ENCODE measurements around the gene HIC1. TPM values are rescaled to one million over a fixed set of nuclear protein-coding genes. Genes with fewer than 3 reads are reported as not detected.

HIC1 gene
- total RNA-seq, 1 donor from 2014 or later: 42.6 TPM

- Mint-ChIP-seq H3K27me3 (ENCODE audit: low read depth) (no peaks in the 10 kb centered on the region), H3K9me3 (no peaks in the 10 kb centered on the region), H3K27ac (peak overlapping the region; percentile 97), H3K4me3 (ENCODE audit: low read depth) (peak overlapping the region; percentile 68), H3K36me3 (ENCODE audit: low read depth) (peaks cover 79% of the 10 kb centered on the region), H3K4me1 (ENCODE audit: low read depth) (peaks cover 68% of the 10 kb centered on the region)
- DNase-seq (ENCODE audit: low spot score): no peak
- intact Hi-C loops (cut with micrococcal nuclease): loop anchor here (5.0 kb wide), 1 partner anchor 194 kb away; no protein-coding TSS in a partner anchor
Observed at GRCh38 chr17:2068519-2069051, 13.7 kb downstream of the HIC1 start.

DNA sequence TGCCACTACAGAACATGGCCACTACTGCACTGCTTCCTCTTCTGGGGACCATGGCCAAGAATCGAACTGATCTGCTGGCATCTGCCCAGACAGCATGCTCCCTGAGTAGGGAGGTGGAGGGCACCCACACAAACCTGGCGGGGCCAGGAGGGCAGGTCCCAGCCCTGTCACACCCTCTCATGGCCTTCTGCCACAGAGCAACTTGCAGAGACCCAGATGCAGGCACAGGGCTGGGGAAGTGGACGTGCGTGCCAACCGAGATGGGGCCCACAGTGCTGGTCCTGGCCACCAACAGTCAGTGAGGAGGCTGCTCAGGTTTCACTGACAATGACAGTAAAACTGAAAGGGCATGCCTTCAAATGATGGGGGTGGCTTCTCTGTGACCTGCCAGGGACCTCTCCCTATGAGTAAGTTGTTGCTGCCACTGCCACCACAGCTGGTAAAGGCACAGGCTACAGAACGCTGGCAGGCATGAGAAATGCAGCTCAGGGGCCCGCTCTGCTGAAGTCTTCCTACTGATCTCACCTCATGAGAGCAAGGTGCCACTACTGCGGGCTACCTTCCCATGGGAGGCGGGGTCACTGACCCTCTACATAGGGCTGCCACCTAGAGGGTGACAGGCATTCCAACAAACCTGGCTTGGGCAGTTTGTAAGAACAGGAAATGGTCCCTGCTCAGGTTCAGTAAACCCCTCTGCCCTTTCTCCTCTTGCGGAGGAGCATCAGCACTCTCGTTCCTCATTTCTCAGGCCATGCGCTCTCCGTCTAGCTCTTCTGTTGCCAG is 15.5 kb downstream of the HIC1 start:
- Mint-ChIP-seq H3K27ac (peak overlapping the region; percentile 97), H3K4me1 (ENCODE audit: low read depth) (peaks cover 69% of the 10 kb centered on the region), H3K27me3 (ENCODE audit: low read depth) (no peaks in the 10 kb centered on the region), H3K36me3 (ENCODE audit: low read depth) (peaks cover 67% of the 10 kb centered on the region), H3K9me3 (no peaks in the 10 kb centered on the region), H3K4me3 (ENCODE audit: low read depth) (peak overlapping the region; percentile 70)
- intact Hi-C loops (cut with micrococcal nuclease): loop anchor here (1.0 kb wide), 2 partner anchors 16 to 19 kb away; no protein-coding TSS in a partner anchor
- DNase-seq (ENCODE audit: low spot score): peak; percentile 80

DNA sequence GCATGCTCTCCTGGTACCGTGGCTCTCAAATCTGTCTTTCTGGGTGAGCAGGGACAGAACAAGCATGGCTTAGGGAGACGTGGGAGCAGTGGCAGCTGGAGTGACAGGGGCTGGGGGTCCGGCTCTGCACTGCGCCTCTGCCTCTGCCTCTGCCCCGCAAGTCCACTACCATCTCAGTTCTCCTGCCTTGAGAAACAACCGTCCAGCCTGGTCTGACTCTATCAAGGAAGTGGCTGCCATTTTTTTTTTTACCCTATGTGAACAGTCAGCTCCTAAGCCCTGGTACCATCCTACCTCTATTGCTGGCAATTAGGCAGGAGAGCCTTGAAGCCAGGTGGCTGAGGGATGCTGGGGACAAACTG is 16.1 kb downstream of the HIC1 start:
- intact Hi-C loops (cut with micrococcal nuclease): no loop called here
- Mint-ChIP-seq H3K27ac (peak overlapping the region; percentile 79), H3K9me3 (no peaks in the 10 kb centered on the region), H3K36me3 (ENCODE audit: low read depth) (peaks cover 67% of the 10 kb centered on the region), H3K27me3 (ENCODE audit: low read depth) (no peaks in the 10 kb centered on the region), H3K4me1 (ENCODE audit: low read depth) (peaks cover 71% of the 10 kb centered on the region), H3K4me3 (ENCODE audit: low read depth) (peak overlapping the region; percentile 58)
- DNase-seq (ENCODE audit: low spot score): no peak

DNA sequence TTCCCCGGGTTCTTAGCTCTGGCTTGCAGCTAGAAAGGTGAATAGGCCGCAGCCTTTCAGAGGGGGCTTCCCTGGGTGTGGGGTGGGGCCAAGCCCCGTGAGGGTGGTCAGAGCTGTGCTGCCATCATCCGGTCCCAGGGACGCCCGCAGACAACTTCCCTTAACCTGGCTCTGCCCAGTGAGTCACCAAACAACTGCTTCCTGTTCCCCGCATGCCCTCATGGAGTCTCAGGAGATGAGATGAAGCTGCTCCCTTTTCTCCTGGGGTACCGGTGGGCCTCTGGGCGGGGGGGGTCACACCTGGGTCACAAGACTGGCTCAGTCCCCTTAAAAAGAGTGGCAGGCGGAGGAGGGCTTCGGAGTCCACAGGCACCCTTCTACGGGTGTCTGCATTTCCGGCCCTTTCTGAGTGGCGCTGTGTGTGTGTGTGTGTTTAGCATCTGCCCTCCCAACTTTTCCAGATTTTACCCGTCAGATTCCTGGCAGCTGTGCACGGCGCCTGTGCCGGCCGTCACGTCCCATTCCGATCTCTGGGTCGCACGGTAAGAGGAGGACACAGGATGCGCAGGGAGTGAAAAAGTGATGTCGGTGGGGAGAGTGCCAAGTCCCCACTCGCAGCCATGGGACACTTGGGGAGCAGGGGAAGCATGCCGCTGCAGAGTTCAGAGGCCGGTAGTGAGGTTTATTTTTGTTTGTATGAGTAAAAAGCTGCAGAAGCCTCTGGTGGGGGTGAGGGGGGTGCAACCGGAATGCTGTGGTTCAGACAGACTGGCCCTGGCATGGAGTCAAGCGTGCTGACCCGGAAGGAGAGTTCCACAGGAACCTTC is 16.8 kb downstream of the HIC1 start:
- peaks cover 68% of the 10 kb centered on the region for H3K4me1 Mint-ChIP-seq (ENCODE audit: low read depth)
- H3K4me3 Mint-ChIP-seq (ENCODE audit: low read depth): no peak overlapping the region
- DNase-seq (ENCODE audit: low spot score): no peak
- H3K36me3 Mint-ChIP-seq (ENCODE audit: low read depth): peaks cover 67% of the 10 kb centered on the region
- no peaks in the 10 kb centered on the region for H3K9me3 Mint-ChIP-seq
- intact Hi-C loops (cut with micrococcal nuclease): no loop called here
- H3K27ac Mint-ChIP-seq: peak overlapping the region; percentile 79
- no peaks in the 10 kb centered on the region for H3K27me3 Mint-ChIP-seq (ENCODE audit: low read depth)

DNA sequence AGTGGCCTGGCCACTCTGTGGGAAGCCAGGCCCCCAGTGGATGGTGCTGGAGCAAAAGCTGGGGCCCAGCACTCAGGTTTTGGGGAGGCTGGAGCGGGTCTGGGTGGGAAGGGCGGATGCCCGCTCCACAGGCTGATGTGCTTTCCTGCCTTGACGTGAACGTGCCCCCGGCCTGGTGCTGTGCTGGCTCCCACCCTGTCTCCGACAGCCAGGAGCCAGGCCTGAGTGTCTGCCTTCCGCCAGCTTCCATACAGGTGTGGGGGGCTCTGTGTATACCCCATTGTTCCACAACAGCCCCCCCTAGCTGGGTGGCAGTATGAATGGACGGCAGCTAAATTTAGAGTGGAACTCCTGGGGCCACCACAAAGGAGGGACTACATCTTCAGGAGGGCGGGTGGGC is 20.0 kb downstream of the HIC1 start:
- H3K4me3 Mint-ChIP-seq (ENCODE audit: low read depth): no peak overlapping the region
- intact Hi-C loops (cut with micrococcal nuclease): no loop called here
- H3K9me3 Mint-ChIP-seq: no peaks in the 10 kb centered on the region
- DNase-seq (ENCODE audit: low spot score): no peak
- no peak overlapping the region for H3K27ac Mint-ChIP-seq
- H3K27me3 Mint-ChIP-seq (ENCODE audit: low read depth): no peaks in the 10 kb centered on the region
- H3K36me3 Mint-ChIP-seq (ENCODE audit: low read depth): peaks cover 66% of the 10 kb centered on the region
- H3K4me1 Mint-ChIP-seq (ENCODE audit: low read depth): peaks cover 44% of the 10 kb centered on the region

DNA sequence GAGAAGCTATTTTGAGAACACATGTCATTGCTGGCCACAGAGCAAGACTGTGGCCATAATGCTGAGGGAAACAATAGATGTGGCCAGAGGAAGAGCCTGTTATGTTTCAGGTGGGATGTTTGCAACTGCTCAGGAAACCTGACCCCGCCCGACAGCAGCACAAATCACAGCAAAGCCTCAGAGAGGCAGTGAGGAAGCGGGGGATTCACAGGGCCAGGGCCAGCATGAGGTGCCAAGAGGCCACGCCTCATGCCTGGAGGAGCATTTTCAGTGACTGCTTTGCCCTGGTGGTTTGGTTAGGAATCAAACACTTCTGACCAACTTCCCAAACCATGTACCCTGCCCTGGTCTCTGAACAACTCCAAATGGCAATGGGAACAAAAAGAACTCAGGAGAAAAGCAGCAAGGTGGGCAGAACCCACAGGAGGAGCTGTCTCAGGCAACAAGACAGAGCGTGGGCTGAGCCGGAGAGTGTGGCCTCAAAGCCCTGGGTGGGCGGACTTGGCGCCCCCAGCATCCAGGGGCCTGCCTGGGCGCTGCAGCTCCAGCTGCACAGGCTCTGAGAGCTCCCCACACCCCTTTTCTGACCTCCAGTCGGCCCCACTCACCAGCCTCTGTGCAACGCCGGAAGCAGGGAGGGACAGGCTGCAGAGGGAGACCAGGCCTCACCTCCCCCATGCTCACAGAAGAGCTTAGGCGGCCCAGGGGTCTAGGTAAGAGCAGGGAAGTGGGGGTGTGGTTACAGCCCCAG is 20.6 kb downstream of the HIC1 start:
- H3K4me3 Mint-ChIP-seq (ENCODE audit: low read depth): no peak overlapping the region
- intact Hi-C loops (cut with micrococcal nuclease): no loop called here

GRCh38 chr17:2076087-2076984 is 21.4 kb downstream of the HIC1 start:
- Mint-ChIP-seq H3K4me3 (ENCODE audit: low read depth) (no peak overlapping the region), H3K27ac (peak overlapping the region; percentile 28), H3K4me1 (ENCODE audit: low read depth) (peaks cover 35% of the 10 kb centered on the region), H3K36me3 (ENCODE audit: low read depth) (peaks cover 64% of the 10 kb centered on the region), H3K9me3 (no peaks in the 10 kb centered on the region), H3K27me3 (ENCODE audit: low read depth) (no peaks in the 10 kb centered on the region)
- no peak for DNase-seq (ENCODE audit: low spot score)
- intact Hi-C loops (cut with micrococcal nuclease): no loop called here

More for the DNA sequence above, 20.6 kb downstream of the HIC1 start:
- H3K36me3 Mint-ChIP-seq (ENCODE audit: low read depth): peaks cover 64% of the 10 kb centered on the region
- no peaks in the 10 kb centered on the region for H3K27me3 Mint-ChIP-seq (ENCODE audit: low read depth)
- no peaks in the 10 kb centered on the region for H3K9me3 Mint-ChIP-seq
- peaks cover 39% of the 10 kb centered on the region for H3K4me1 Mint-ChIP-seq (ENCODE audit: low read depth)
- DNase-seq (ENCODE audit: low spot score): no peak
- H3K27ac Mint-ChIP-seq: no peak overlapping the region

DNA sequence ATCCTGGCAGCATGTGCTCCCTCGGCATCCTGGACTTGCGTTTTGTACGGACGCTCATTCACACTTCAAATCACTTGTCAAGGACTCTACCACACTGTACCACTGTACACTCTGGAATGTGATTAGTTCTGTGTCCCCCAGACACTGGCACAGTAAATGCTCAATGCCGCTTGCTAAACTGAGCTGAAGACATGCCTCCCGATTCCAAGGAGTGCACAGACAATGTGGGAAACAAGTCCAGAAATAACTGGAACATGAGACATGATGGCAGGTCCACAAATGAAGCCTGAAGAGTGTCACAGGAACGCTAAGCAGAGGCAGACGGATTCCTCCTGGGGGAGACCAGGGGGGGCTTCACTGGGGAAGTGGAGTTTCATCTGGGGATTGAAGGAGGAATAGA is 22.1 kb downstream of the HIC1 start:
- H3K27ac Mint-ChIP-seq: no peak overlapping the region

DNA sequence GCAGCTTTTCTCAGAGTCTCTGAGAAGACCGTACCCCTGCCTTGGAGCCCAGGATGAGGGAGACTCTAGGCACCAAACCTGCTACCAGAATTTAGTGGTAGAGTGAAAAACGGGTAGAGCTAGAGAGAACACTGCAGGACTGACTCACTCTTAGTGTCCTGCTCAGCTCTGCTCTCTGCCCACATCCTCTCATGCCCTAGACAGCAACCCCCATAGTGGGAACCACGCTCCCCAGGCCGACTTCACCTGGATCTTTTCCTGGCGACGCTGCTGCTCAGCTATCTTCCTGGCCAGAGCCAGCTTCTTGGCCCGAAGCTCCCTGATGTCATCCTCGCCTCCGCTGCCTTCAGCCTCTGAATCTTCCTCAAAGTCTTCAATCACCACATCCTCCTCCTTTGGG is 26.7 kb downstream of the HIC1 start:
- intact Hi-C loops (cut with micrococcal nuclease): loop anchor here (10.0 kb wide), 1 partner anchor 53 kb away; no protein-coding TSS in a partner anchor
- H3K9me3 Mint-ChIP-seq: no peaks in the 10 kb centered on the region
- peak overlapping the region; percentile 86 for H3K27ac Mint-ChIP-seq
- DNase-seq (ENCODE audit: low spot score): no peak
- peaks cover 64% of the 10 kb centered on the region for H3K36me3 Mint-ChIP-seq (ENCODE audit: low read depth)
- peak overlapping the region; percentile 27 for H3K4me3 Mint-ChIP-seq (ENCODE audit: low read depth)
- H3K4me1 Mint-ChIP-seq (ENCODE audit: low read depth): peaks cover 56% of the 10 kb centered on the region
- no peaks in the 10 kb centered on the region for H3K27me3 Mint-ChIP-seq (ENCODE audit: low read depth)

More for the DNA sequence above, 22.1 kb downstream of the HIC1 start:
- H3K9me3 Mint-ChIP-seq: no peaks in the 10 kb centered on the region
- intact Hi-C loops (cut with micrococcal nuclease): no loop called here
- peaks cover 64% of the 10 kb centered on the region for H3K36me3 Mint-ChIP-seq (ENCODE audit: low read depth)
- no peaks in the 10 kb centered on the region for H3K27me3 Mint-ChIP-seq (ENCODE audit: low read depth)
- no peak for DNase-seq (ENCODE audit: low spot score)
- H3K4me3 Mint-ChIP-seq (ENCODE audit: low read depth): no peak overlapping the region
- peaks cover 35% of the 10 kb centered on the region for H3K4me1 Mint-ChIP-seq (ENCODE audit: low read depth)

DNA sequence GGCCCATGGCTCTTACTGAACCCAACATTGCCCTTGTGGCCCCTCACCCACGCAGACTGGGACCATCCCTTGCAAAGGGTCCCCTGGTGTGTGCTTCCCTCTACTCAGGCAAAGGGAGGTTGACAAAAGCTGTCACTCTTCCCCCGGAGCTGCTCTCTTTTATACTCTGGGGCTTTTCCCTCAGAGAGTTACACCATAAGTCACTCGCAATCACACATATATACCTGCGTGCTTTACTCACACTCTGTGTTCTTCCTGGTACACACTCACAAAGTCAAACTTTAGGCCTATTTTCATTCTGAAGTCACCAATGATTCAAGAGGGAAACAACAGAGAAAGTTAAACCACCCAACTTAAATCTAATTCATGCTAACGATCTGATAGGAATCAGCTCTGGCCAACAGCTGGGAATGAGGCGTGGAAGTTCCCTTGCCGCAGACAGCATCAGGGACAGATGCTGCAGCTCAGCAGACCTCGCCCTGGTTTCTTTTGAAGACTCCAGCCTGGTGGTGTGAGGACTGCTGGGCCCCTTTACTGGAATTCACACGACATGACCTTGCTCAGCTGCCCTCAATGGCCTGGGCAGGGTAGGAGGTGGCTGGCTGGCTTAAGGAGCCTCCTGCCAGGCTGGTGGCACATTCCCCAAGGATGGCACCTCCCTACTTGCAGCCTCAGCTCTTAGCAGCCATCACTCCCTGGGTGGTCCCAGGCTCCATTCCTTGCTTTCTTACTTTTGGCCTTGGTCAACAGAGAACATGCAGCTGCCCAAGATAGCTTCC is 27.3 kb downstream of the HIC1 start:
- Mint-ChIP-seq H3K27me3 (ENCODE audit: low read depth) (no peaks in the 10 kb centered on the region), H3K27ac (peak overlapping the region; percentile 86), H3K4me3 (ENCODE audit: low read depth) (peak overlapping the region; percentile 27), H3K4me1 (ENCODE audit: low read depth) (peaks cover 60% of the 10 kb centered on the region), H3K9me3 (no peaks in the 10 kb centered on the region), H3K36me3 (ENCODE audit: low read depth) (peaks cover 67% of the 10 kb centered on the region)
- intact Hi-C loops (cut with micrococcal nuclease): loop anchor here (10.0 kb wide), 1 partner anchor 53 kb away; no protein-coding TSS in a partner anchor
- no peak for DNase-seq (ENCODE audit: low spot score)

GRCh38 chr17:2083613-2084035 is 28.7 kb downstream of the HIC1 start:
- no peak overlapping the region for H3K4me3 Mint-ChIP-seq (ENCODE audit: low read depth)
- H3K36me3 Mint-ChIP-seq (ENCODE audit: low read depth): peaks cover 62% of the 10 kb centered on the region
- DNase-seq (ENCODE audit: low spot score): no peak
- H3K27me3 Mint-ChIP-seq (ENCODE audit: low read depth): no peaks in the 10 kb centered on the region
- no peaks in the 10 kb centered on the region for H3K9me3 Mint-ChIP-seq
- H3K4me1 Mint-ChIP-seq (ENCODE audit: low read depth): peaks cover 73% of the 10 kb centered on the region
- H3K27ac Mint-ChIP-seq: peak overlapping the region; percentile 67
- intact Hi-C loops (cut with micrococcal nuclease): loop anchor here (10.0 kb wide), 1 partner anchor 51 kb away; no protein-coding TSS in a partner anchor
